Ishikawa (cell line): ENCODE measurements around the gene TAF1A.

ENCODE experiments used
- CEBPB ChIP-seq: IDR thresholded peaks from 2 replicates; pipeline ENCODE4 v1.6.1; 2012
- CREB1 ChIP-seq: IDR thresholded peaks from 2 replicates; pipeline ENCODE4 v1.6.1; 2012; ENCODE audit warnings: low read depth
- EGR1 ChIP-seq: IDR thresholded peaks from 2 replicates; pipeline ENCODE4 v1.6.1; 2012
- EP300 ChIP-seq: IDR thresholded peaks from 2 replicates; pipeline ENCODE4 v1.6.1; 2012; ENCODE audit warnings: borderline replicate concordance
- RAD21 ChIP-seq: IDR thresholded peaks from 2 replicates; pipeline ENCODE4 v1.6.1; 2012; ENCODE audit warnings: low read depth
- TAF1 ChIP-seq: IDR thresholded peaks from 2 replicates; pipeline ENCODE4 v1.6.1; 2012; ENCODE audit warnings: low read depth, mild to moderate bottlenecking
- TCF12 ChIP-seq: IDR thresholded peaks from 2 replicates; pipeline ENCODE4 v1.6.1; 2012; ENCODE audit warnings: low read depth
- YY1 ChIP-seq: IDR thresholded peaks from 2 replicates; pipeline ENCODE4 v1.6.1; 2012; ENCODE audit warnings: low read depth
- ZBTB7A ChIP-seq: IDR thresholded peaks from 2 replicates; pipeline ENCODE4 v1.6.1; 2012; ENCODE audit warnings: low read depth
- TF ChIP-seq, protein P1 (sequence below): IDR thresholded peaks from 2 replicates; pipeline ENCODE4 v1.6.1; 2012
- TF ChIP-seq, protein P2 (sequence below): IDR thresholded peaks from 2 replicates; pipeline ENCODE4 v1.6.1; 2012; ENCODE audit warnings: low read depth, mild to moderate bottlenecking
- TF ChIP-seq, protein P3 (sequence below): IDR thresholded peaks from 2 replicates; pipeline ENCODE4 v1.6.1; 2012

DNA sequence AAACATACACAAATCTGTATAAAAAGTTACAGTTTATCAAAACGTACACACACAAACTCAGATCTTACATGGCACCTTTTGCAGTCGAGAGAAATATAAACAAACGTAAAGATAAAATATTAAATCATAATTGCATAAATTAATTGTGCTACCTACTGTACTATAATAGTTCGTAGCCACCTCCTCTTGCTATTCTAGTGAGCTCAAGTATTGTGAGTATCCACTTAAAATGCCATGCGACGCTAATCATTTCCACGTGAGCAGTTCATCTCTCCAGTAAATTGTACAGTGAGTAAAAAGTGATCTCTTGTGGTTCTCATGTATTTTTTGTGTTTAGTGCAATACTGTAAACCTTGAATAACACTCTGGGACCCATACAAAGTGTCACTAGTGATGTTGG is 34.5 kb upstream of the TAF1A start:
- no peak for TF ChIP-seq TCF12
- no peak for TF ChIP-seq RAD21
- TF ChIP-seq, protein P1, sequence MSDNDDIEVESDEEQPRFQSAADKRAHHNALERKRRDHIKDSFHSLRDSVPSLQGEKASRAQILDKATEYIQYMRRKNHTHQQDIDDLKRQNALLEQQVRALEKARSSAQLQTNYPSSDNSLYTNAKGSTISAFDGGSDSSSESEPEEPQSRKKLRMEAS: no peak
- no peak for TF ChIP-seq EP300
- no peak for TF ChIP-seq TAF1
- TF ChIP-seq, protein P2, sequence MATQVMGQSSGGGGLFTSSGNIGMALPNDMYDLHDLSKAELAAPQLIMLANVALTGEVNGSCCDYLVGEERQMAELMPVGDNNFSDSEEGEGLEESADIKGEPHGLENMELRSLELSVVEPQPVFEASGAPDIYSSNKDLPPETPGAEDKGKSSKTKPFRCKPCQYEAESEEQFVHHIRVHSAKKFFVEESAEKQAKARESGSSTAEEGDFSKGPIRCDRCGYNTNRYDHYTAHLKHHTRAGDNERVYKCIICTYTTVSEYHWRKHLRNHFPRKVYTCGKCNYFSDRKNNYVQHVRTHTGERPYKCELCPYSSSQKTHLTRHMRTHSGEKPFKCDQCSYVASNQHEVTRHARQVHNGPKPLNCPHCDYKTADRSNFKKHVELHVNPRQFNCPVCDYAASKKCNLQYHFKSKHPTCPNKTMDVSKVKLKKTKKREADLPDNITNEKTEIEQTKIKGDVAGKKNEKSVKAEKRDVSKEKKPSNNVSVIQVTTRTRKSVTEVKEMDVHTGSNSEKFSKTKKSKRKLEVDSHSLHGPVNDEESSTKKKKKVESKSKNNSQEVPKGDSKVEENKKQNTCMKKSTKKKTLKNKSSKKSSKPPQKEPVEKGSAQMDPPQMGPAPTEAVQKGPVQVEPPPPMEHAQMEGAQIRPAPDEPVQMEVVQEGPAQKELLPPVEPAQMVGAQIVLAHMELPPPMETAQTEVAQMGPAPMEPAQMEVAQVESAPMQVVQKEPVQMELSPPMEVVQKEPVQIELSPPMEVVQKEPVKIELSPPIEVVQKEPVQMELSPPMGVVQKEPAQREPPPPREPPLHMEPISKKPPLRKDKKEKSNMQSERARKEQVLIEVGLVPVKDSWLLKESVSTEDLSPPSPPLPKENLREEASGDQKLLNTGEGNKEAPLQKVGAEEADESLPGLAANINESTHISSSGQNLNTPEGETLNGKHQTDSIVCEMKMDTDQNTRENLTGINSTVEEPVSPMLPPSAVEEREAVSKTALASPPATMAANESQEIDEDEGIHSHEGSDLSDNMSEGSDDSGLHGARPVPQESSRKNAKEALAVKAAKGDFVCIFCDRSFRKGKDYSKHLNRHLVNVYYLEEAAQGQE: no peak
- TF ChIP-seq YY1: no peak
- TF ChIP-seq, protein P3, sequence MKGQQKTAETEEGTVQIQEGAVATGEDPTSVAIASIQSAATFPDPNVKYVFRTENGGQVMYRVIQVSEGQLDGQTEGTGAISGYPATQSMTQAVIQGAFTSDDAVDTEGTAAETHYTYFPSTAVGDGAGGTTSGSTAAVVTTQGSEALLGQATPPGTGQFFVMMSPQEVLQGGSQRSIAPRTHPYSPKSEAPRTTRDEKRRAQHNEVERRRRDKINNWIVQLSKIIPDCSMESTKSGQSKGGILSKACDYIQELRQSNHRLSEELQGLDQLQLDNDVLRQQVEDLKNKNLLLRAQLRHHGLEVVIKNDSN: no peak
- no peak for TF ChIP-seq CREB1
- TF ChIP-seq ZBTB7A: no peak
- TF ChIP-seq EGR1: no peak
- no peak for TF ChIP-seq CEBPB
